ENCODE data around the gene LYSMD4. TPM values are rescaled to one million over a fixed set of nuclear protein-coding genes. Genes with fewer than 3 reads are reported as not detected.

Gene LYSMD4
- total RNA-seq, 1 donor from 2014 or later, result 10.1 TPM

Other genes with a start within 250 kb of the LYSMD4 start
- 160 TPM for gene MEF2A, start 167.5 kb downstream of the LYSMD4 start, total RNA-seq